HepG2 (cell line): Measurements from ENCODE around the gene POLR1C. TPM values are rescaled to one million over a fixed set of nuclear protein-coding genes. Genes with fewer than 3 reads are reported as not detected.
A peak's percentile ranks its signal among the peaks of the same experiment; 100 is the strongest.

Experiments used
- ESRRA ChIP-seq: sonication (generic); formaldehyde crosslinking; IDR thresholded peaks from 2 replicates; pipeline ENCODE4 v1.5.1; 2020; ENCODE audit warnings: mild to moderate bottlenecking, low read depth, missing genetic modification reagents
- HHEX ChIP-seq: IDR thresholded peaks from 2 replicates; pipeline ENCODE4 v1.6.1; 2016; ENCODE audit warnings: control low read depth
- NAIF1 ChIP-seq: sonication (generic); formaldehyde crosslinking; IDR thresholded peaks from 2 replicates; pipeline ENCODE4 v1.5.0; 2020; ENCODE audit warnings: mild to moderate bottlenecking, missing genetic modification reagents, borderline replicate concordance
- YEATS2 ChIP-seq: sonication (generic); formaldehyde crosslinking; IDR thresholded peaks from 2 replicates; pipeline ENCODE4 v1.4.0; 2020; ENCODE audit warnings: missing genetic modification reagents, borderline replicate concordance
- ZNF10 ChIP-seq: sonication (generic); formaldehyde crosslinking; IDR thresholded peaks from 2 replicates; pipeline ENCODE4 v1.4.0; 2020; ENCODE audit warnings: mild to moderate bottlenecking, low read depth, missing genetic modification reagents, borderline replicate concordance
- ZNF644 ChIP-seq: IDR thresholded peaks from 2 replicates; pipeline ENCODE4 v1.6.1; 2016; ENCODE audit warnings: low read depth
- ZNF746 ChIP-seq: sonication (generic); formaldehyde crosslinking; IDR thresholded peaks from 2 replicates; pipeline ENCODE4 v1.8.0; 2022; ENCODE audit warnings: mild to moderate bottlenecking, missing genetic modification reagents
- polyA plus RNA-seq, 8 experiments: library from polyadenylated mRNA; depleted of rRNA in 3 of 8; stranded (reverse) in 7 of 8; unstranded in 1 of 8; fragments of >200 nt; fragmentation: Illumina TruSeq in 4 of 8; extraction: Trizol in 4 of 8; gene quantifications; 2 replicates each; pipeline versions ENCODE4 v1.2.1 to v1.2.3, GENCODE V29; 2011 to 2016; ENCODE audit warnings: low read depth in 4 of 8, missing spikeins in 1 of 8, mixed read lengths in 1 of 8; ENCODE audit not compliant: insufficient read depth in 1 of 8
- total RNA-seq, 5 experiments: library from RNA; depleted of rRNA; stranded (reverse); fragments of >200 nt; fragmentation: Illumina TruSeq; extraction: Trizol; gene quantifications; 2 replicates each; pipeline ENCODE4 v1.2.3, GENCODE V29; 2016; ENCODE audit warnings: low read depth in 1 of 5
- TF ChIP-seq, protein P1 (sequence below): sonication (generic); formaldehyde crosslinking; IDR thresholded peaks from 2 replicates; pipeline ENCODE4 v1.8.0; 2022; ENCODE audit warnings: missing genetic modification reagents, mild to moderate bottlenecking, moderate library complexity, borderline replicate concordance
- TF ChIP-seq, protein P2 (sequence below), 2 experiments: sonication (generic) in 1 of 2; formaldehyde crosslinking in 1 of 2; IDR thresholded peaks; 2 replicates each; pipeline versions ENCODE4 v1.5.1 to v1.6.1; 2011 to 2020; ENCODE audit warnings: borderline replicate concordance in 1 of 2, low read depth in 1 of 2, low read length in 1 of 2, mild to moderate bottlenecking in 1 of 2, missing genetic modification reagents in 1 of 2, moderate library complexity in 1 of 2
- TF ChIP-seq, protein P3 (sequence below): sonication (generic); formaldehyde crosslinking; IDR thresholded peaks from 2 replicates; pipeline ENCODE4 v1.5.0; 2020; ENCODE audit warnings: mild to moderate bottlenecking, missing genetic modification reagents, borderline replicate concordance
- TF ChIP-seq, protein P4 (sequence below): sonication (generic); formaldehyde crosslinking; IDR thresholded peaks from 2 replicates; pipeline ENCODE4 v1.4.0; 2020; ENCODE audit warnings: mild to moderate bottlenecking, missing genetic modification reagents

Gene POLR1C
- total and polyA plus RNA-seq, 2 of the 13 experiments (the other 11 are each of a cell fraction or from before 2014, with no cell fraction given): 62.6 to 72.2 TPM

DNA sequence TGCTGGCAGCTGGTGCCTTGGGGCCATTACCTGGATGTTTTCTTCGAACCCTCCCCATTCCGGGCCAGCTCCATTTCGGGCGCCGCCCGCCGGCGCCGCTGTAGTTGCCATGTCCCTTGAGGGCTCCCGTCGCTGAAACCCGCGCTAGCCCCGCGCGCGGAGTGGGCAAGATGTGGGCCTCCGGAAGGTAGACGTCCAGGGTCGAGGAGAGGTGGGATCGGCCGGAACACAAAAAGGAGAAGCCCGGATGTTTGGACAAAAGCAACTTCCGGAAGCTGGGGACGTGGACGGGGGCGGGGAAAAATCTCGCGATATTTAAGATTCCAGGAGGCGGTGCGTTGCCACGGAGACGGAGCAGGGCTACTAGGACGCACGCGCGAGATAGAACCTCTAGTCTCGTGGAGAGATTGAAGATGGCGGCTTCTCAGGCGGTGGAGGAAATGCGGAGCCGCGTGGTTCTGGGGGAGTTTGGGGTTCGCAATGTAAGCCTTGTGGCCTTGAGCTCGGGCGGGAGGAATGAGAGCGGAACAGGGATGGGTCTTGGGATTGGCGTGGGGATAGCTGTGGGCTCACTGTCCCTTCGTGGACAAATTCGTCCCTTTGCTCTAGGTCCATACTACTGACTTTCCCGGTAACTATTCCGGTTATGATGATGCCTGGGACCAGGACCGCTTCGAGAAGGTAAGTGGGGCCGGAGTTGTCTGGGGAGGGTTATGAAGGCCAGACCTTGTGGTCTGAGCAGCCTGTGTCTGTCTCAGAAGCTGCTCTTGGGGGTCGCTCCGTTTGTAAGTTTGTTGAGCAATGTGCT is at the start of gene POLR1C, which contains the start of gene YIPF3 (continued):
- TF ChIP-seq, protein P1, sequence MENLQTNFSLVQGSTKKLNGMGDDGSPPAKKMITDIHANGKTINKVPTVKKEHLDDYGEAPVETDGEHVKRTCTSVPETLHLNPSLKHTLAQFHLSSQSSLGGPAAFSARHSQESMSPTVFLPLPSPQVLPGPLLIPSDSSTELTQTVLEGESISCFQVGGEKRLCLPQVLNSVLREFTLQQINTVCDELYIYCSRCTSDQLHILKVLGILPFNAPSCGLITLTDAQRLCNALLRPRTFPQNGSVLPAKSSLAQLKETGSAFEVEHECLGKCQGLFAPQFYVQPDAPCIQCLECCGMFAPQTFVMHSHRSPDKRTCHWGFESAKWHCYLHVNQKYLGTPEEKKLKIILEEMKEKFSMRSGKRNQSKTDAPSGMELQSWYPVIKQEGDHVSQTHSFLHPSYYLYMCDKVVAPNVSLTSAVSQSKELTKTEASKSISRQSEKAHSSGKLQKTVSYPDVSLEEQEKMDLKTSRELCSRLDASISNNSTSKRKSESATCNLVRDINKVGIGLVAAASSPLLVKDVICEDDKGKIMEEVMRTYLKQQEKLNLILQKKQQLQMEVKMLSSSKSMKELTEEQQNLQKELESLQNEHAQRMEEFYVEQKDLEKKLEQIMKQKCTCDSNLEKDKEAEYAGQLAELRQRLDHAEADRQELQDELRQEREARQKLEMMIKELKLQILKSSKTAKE (CRISPR knock-in tag): no peak
- TF ChIP-seq HHEX (0 out of 2 replicates have a peak, but pooled peaks have one; percentile 33), ZNF10 (CRISPR knock-in tag) (no peak), ZNF644 (CRISPR knock-in tag) (no peak), NAIF1 (peak; percentile 47; the same call in 1 of the 2 replicates), YEATS2 (peak; percentile 98), ZNF746 (CRISPR knock-in tag) (peak; percentile 83; the same call in 1 of the 2 replicates), ESRRA (CRISPR knock-in tag) (peak; percentile 28; the same call in 1 of the 2 replicates)
- TF ChIP-seq, protein P2, sequence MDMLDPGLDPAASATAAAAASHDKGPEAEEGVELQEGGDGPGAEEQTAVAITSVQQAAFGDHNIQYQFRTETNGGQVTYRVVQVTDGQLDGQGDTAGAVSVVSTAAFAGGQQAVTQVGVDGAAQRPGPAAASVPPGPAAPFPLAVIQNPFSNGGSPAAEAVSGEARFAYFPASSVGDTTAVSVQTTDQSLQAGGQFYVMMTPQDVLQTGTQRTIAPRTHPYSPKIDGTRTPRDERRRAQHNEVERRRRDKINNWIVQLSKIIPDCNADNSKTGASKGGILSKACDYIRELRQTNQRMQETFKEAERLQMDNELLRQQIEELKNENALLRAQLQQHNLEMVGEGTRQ (IDR thresholded peaks at IDR 0.05; ENCODE audit: low read depth, low read length): no peak; the same call in 1 of the 2 replicates
- TF ChIP-seq, protein P2 (CRISPR knock-in tag; IDR thresholded peaks at IDR 0.05; ENCODE audit: borderline replicate concordance): no peak; the same call in 1 of the 2 replicates
- TF ChIP-seq, protein P3, sequence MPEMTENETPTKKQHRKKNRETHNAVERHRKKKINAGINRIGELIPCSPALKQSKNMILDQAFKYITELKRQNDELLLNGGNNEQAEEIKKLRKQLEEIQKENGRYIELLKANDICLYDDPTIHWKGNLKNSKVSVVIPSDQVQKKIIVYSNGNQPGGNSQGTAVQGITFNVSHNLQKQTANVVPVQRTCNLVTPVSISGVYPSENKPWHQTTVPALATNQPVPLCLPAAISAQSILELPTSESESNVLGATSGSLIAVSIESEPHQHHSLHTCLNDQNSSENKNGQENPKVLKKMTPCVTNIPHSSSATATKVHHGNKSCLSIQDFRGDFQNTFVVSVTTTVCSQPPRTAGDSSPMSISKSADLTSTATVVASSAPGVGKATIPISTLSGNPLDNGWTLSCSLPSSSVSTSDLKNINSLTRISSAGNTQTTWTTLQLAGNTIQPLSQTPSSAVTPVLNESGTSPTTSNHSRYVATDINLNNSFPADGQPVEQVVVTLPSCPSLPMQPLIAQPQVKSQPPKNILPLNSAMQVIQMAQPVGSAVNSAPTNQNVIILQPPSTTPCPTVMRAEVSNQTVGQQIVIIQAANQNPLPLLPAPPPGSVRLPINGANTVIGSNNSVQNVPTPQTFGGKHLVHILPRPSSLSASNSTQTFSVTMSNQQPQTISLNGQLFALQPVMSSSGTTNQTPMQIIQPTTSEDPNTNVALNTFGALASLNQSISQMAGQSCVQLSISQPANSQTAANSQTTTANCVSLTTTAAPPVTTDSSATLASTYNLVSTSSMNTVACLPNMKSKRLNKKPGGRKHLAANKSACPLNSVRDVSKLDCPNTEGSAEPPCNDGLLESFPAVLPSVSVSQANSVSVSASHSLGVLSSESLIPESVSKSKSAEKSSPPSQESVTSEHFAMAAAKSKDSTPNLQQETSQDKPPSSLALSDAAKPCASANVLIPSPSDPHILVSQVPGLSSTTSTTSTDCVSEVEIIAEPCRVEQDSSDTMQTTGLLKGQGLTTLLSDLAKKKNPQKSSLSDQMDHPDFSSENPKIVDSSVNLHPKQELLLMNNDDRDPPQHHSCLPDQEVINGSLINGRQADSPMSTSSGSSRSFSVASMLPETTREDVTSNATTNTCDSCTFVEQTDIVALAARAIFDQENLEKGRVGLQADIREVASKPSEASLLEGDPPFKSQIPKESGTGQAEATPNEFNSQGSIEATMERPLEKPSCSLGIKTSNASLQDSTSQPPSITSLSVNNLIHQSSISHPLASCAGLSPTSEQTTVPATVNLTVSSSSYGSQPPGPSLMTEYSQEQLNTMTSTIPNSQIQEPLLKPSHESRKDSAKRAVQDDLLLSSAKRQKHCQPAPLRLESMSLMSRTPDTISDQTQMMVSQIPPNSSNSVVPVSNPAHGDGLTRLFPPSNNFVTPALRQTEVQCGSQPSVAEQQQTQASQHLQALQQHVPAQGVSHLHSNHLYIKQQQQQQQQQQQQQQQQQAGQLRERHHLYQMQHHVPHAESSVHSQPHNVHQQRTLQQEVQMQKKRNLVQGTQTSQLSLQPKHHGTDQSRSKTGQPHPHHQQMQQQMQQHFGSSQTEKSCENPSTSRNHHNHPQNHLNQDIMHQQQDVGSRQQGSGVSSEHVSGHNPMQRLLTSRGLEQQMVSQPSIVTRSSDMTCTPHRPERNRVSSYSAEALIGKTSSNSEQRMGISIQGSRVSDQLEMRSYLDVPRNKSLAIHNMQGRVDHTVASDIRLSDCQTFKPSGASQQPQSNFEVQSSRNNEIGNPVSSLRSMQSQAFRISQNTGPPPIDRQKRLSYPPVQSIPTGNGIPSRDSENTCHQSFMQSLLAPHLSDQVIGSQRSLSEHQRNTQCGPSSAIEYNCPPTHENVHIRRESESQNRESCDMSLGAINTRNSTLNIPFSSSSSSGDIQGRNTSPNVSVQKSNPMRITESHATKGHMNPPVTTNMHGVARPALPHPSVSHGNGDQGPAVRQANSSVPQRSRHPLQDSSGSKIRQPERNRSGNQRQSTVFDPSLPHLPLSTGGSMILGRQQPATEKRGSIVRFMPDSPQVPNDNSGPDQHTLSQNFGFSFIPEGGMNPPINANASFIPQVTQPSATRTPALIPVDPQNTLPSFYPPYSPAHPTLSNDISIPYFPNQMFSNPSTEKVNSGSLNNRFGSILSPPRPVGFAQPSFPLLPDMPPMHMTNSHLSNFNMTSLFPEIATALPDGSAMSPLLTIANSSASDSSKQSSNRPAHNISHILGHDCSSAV (CRISPR knock-in tag): no peak; the same call in 1 of the 2 replicates
- TF ChIP-seq, protein P4, sequence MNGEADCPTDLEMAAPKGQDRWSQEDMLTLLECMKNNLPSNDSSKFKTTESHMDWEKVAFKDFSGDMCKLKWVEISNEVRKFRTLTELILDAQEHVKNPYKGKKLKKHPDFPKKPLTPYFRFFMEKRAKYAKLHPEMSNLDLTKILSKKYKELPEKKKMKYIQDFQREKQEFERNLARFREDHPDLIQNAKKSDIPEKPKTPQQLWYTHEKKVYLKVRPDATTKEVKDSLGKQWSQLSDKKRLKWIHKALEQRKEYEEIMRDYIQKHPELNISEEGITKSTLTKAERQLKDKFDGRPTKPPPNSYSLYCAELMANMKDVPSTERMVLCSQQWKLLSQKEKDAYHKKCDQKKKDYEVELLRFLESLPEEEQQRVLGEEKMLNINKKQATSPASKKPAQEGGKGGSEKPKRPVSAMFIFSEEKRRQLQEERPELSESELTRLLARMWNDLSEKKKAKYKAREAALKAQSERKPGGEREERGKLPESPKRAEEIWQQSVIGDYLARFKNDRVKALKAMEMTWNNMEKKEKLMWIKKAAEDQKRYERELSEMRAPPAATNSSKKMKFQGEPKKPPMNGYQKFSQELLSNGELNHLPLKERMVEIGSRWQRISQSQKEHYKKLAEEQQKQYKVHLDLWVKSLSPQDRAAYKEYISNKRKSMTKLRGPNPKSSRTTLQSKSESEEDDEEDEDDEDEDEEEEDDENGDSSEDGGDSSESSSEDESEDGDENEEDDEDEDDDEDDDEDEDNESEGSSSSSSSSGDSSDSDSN (CRISPR knock-in tag): peak; percentile 99
